Measurements from ENCODE around the gene TPSD1. TPM values are rescaled to one million over a fixed set of nuclear protein-coding genes. Genes with fewer than 3 reads are reported as not detected.

Gene TPSD1
- total and polyA plus RNA-seq, 5 donors, result 0.16 to 0.85 (median 0.26) TPM; not detected in 2

Other genes starting within 250 kb of the TPSD1 start
- 10 to 100 TPM in 3 of 4 donors, 1 to 10 TPM in 1; 7.7 to 35.3 (median 22.6) TPM for gene SSTR5, start 183.3 kb upstream of the TPSD1 start, total RNA-seq
- 13.4 TPM for gene SSTR5, start 183.3 kb upstream of the TPSD1 start, polyA plus RNA-seq
- gene C1QTNF8, start 159.8 kb upstream of the TPSD1 start, total RNA-seq, result under 1 TPM in 2 of 4 donors, not detected in 2; 0.15 to 0.23 TPM
- gene C1QTNF8, start 159.8 kb upstream of the TPSD1 start, polyA plus RNA-seq, result 0.05 TPM
- gene CACNA1H, start 103.0 kb upstream of the TPSD1 start, total RNA-seq, result 1 to 10 TPM; 4.2 to 7.8 (median 6.0) TPM
- gene CACNA1H, start 103.0 kb upstream of the TPSD1 start, polyA plus RNA-seq, result 7.5 TPM
- gene TPSG1, start 30.8 kb upstream of the TPSD1 start, total RNA-seq, result under 1 TPM in 1 of 4 donors, not detected in 3; 0.21 TPM
- gene TPSG1, start 30.8 kb upstream of the TPSD1 start, polyA plus RNA-seq, result not detected
- gene TPSB2, start 25.9 kb upstream of the TPSD1 start, total RNA-seq, result 1 to 10 TPM in 3 of 4 donors, not detected in 1; 3.7 to 7.1 (median 6.7) TPM
- 1.8 TPM for gene TPSB2, start 25.9 kb upstream of the TPSD1 start, polyA plus RNA-seq
- 1 to 10 TPM; 1.6 to 8.3 (median 4.7) TPM for gene TPSAB1, start 15.4 kb upstream of the TPSD1 start, total RNA-seq
- gene TPSAB1, start 15.4 kb upstream of the TPSD1 start, polyA plus RNA-seq, result 1.2 TPM
- 10 to 100 TPM; 73.5 to 95.3 (median 87.8) TPM for gene UBE2I, start 53.6 kb downstream of the TPSD1 start, total RNA-seq
- gene UBE2I, start 53.6 kb downstream of the TPSD1 start, polyA plus RNA-seq, result 76.5 TPM
- gene BAIAP3, start 77.6 kb downstream of the TPSD1 start, total RNA-seq, result 1 to 10 TPM in 3 of 4 donors, under 1 TPM in 1; 0.53 to 2.7 (median 2.0) TPM
- gene BAIAP3, start 77.6 kb downstream of the TPSD1 start, polyA plus RNA-seq, result 1.6 TPM
- gene TSR3, start 95.8 kb downstream of the TPSD1 start, total RNA-seq, result 10 to 100 TPM; 49.6 to 54.0 (median 52.8) TPM
- 58.5 TPM for gene TSR3, start 95.8 kb downstream of the TPSD1 start, polyA plus RNA-seq
- 10 to 100 TPM; 39.7 to 45.3 (median 43.0) TPM for gene GNPTG, start 95.9 kb downstream of the TPSD1 start, total RNA-seq
- 47.1 TPM for gene GNPTG, start 95.9 kb downstream of the TPSD1 start, polyA plus RNA-seq
- 10 to 100 TPM in 3 of 4 donors, 1 to 10 TPM in 1; 6.3 to 16.4 (median 14.2) TPM for gene UNKL, start 158.6 kb downstream of the TPSD1 start, total RNA-seq
- 8.7 TPM for gene UNKL, start 158.6 kb downstream of the TPSD1 start, polyA plus RNA-seq
- 10 to 100 TPM in 3 of 4 donors, 1 to 10 TPM in 1; 9.5 to 12.1 (median 11.5) TPM for gene UQCC4, start 164.7 kb downstream of the TPSD1 start, total RNA-seq
- gene UQCC4, start 164.7 kb downstream of the TPSD1 start, polyA plus RNA-seq, result 18.7 TPM
- gene PERCC1, start 175.0 kb downstream of the TPSD1 start, total RNA-seq, result under 1 TPM in 1 of 4 donors, not detected in 3; 0.26 TPM
- gene PERCC1, start 175.0 kb downstream of the TPSD1 start, polyA plus RNA-seq, result 0.18 TPM
- gene CCDC154, start 188.5 kb downstream of the TPSD1 start, total RNA-seq, result 1 to 10 TPM in 2 of 4 donors, under 1 TPM in 2; 0.39 to 1.8 (median 0.89) TPM
- gene CCDC154, start 188.5 kb downstream of the TPSD1 start, polyA plus RNA-seq, result 0.50 TPM
- 10 to 100 TPM; 32.9 to 54.8 (median 49.0) TPM for gene CLCN7, start 219.0 kb downstream of the TPSD1 start, total RNA-seq
- 35.7 TPM for gene CLCN7, start 219.0 kb downstream of the TPSD1 start, polyA plus RNA-seq
- gene PTX4, start 232.9 kb downstream of the TPSD1 start, total RNA-seq, result under 1 TPM in 2 of 4 donors, not detected in 2; 0.18 to 0.28 TPM
- 0.09 TPM for gene PTX4, start 232.9 kb downstream of the TPSD1 start, polyA plus RNA-seq
- 10 to 100 TPM; 21.2 to 29.2 (median 23.2) TPM for gene TELO2, start 237.3 kb downstream of the TPSD1 start, total RNA-seq
- gene TELO2, start 237.3 kb downstream of the TPSD1 start, polyA plus RNA-seq, result 24.6 TPM